Measurements from ENCODE around the gene RCAN3.
A peak's percentile ranks its signal among the peaks of the same experiment; 100 is the strongest.

- TF ChIP-seq CTCF (CRISPR knock-in tag; IDR thresholded peaks at IDR 0.05): peak; percentile 50
- TF ChIP-seq SP4 (CRISPR knock-in tag; IDR thresholded peaks at IDR 0.05): peak; percentile 64; the same call in 1 of the 2 replicates
- no peak for TF ChIP-seq ZBTB1 (CRISPR knock-in tag; IDR thresholded peaks at IDR 0.05; ENCODE audit: borderline replicate concordance)
- TF ChIP-seq POLR2A (IDR thresholded peaks at IDR 0.05; ENCODE audit: insufficient read depth in 1 of 2, low read depth in 2 of 2, low read length in 2 of 2): no peak
- peak; percentile 72 for TF ChIP-seq MAX (IDR thresholded peaks at IDR 0.05)
- TF ChIP-seq, protein P1, sequence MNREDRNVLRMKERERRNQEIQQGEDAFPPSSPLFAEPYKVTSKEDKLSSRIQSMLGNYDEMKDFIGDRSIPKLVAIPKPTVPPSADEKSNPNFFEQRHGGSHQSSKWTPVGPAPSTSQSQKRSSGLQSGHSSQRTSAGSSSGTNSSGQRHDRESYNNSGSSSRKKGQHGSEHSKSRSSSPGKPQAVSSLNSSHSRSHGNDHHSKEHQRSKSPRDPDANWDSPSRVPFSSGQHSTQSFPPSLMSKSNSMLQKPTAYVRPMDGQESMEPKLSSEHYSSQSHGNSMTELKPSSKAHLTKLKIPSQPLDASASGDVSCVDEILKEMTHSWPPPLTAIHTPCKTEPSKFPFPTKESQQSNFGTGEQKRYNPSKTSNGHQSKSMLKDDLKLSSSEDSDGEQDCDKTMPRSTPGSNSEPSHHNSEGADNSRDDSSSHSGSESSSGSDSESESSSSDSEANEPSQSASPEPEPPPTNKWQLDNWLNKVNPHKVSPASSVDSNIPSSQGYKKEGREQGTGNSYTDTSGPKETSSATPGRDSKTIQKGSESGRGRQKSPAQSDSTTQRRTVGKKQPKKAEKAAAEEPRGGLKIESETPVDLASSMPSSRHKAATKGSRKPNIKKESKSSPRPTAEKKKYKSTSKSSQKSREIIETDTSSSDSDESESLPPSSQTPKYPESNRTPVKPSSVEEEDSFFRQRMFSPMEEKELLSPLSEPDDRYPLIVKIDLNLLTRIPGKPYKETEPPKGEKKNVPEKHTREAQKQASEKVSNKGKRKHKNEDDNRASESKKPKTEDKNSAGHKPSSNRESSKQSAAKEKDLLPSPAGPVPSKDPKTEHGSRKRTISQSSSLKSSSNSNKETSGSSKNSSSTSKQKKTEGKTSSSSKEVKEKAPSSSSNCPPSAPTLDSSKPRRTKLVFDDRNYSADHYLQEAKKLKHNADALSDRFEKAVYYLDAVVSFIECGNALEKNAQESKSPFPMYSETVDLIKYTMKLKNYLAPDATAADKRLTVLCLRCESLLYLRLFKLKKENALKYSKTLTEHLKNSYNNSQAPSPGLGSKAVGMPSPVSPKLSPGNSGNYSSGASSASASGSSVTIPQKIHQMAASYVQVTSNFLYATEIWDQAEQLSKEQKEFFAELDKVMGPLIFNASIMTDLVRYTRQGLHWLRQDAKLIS (CRISPR knock-in tag; IDR thresholded peaks at IDR 0.05): no peak
- TF ChIP-seq NFRKB (IDR thresholded peaks at IDR 0.05): no peak
- TF ChIP-seq MXD4 (CRISPR knock-in tag; IDR thresholded peaks at IDR 0.05): peak; percentile 49; the same call in 1 of the 2 replicates
- TF ChIP-seq NPAS2 (CRISPR knock-in tag; IDR thresholded peaks at IDR 0.05; ENCODE audit: borderline replicate concordance): no peak
- no peak for TF ChIP-seq FOXA1 (IDR thresholded peaks at IDR 0.05)
- TF ChIP-seq FOXA1 (CRISPR knock-in tag; IDR thresholded peaks at IDR 0.05): peak; percentile 86
- TF ChIP-seq MTF1 (CRISPR knock-in tag; IDR thresholded peaks at IDR 0.05): no peak
- TF ChIP-seq EZH2 (conservative IDR thresholded peaks at IDR 0.05; ENCODE audit: low read depth, low read length): no peak
- no peak for TF ChIP-seq ZNF282 (IDR thresholded peaks at IDR 0.05; ENCODE audit: partially characterized antibody)
- TF ChIP-seq KDM5B (CRISPR knock-in tag; IDR thresholded peaks at IDR 0.05; ENCODE audit: borderline replicate concordance): peak; percentile 88
Observed at GRCh38 chr1:24567792-24568388, 65.3 kb downstream of the RCAN3 start.

Data from HepG2 (cell line).